K562 treated with DMSO at 1 percent for 12 hours (cell line): ENCODE data around the gene ITGA11. TPM values are rescaled to one million over a fixed set of nuclear protein-coding genes. Genes with fewer than 3 reads are reported as not detected.

ENCODE experiments used
- total RNA-seq: library from RNA; unstranded; fragments of 300-600 nt; gene quantifications from 2 replicates; pipeline ENCODE4 v1.2.3, GENCODE V29; 2022; ENCODE audit not compliant: insufficient read depth

ITGA11 gene, protein sequence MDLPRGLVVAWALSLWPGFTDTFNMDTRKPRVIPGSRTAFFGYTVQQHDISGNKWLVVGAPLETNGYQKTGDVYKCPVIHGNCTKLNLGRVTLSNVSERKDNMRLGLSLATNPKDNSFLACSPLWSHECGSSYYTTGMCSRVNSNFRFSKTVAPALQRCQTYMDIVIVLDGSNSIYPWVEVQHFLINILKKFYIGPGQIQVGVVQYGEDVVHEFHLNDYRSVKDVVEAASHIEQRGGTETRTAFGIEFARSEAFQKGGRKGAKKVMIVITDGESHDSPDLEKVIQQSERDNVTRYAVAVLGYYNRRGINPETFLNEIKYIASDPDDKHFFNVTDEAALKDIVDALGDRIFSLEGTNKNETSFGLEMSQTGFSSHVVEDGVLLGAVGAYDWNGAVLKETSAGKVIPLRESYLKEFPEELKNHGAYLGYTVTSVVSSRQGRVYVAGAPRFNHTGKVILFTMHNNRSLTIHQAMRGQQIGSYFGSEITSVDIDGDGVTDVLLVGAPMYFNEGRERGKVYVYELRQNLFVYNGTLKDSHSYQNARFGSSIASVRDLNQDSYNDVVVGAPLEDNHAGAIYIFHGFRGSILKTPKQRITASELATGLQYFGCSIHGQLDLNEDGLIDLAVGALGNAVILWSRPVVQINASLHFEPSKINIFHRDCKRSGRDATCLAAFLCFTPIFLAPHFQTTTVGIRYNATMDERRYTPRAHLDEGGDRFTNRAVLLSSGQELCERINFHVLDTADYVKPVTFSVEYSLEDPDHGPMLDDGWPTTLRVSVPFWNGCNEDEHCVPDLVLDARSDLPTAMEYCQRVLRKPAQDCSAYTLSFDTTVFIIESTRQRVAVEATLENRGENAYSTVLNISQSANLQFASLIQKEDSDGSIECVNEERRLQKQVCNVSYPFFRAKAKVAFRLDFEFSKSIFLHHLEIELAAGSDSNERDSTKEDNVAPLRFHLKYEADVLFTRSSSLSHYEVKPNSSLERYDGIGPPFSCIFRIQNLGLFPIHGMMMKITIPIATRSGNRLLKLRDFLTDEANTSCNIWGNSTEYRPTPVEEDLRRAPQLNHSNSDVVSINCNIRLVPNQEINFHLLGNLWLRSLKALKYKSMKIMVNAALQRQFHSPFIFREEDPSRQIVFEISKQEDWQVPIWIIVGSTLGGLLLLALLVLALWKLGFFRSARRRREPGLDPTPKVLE
- total RNA-seq: not detected in 2 replicates

GRCh38 chr15:68431792-68432401 is at the start of gene ITGA11:
ITGA11 (minus strand) TSS chr15:68432163; CDS start chr15:68432066, 97 bp downstream.

GRCh38 chr15:68277603-68278344 is 154.2 kb downstream of the ITGA11 start, which contains the start of gene FEM1B:
FEM1B (plus strand) TSS chr15:68277745; CDS start chr15:68278418, 673 bp downstream.

Other genes starting within 250 kb of the ITGA11 start
- gene CALML4, start 226.8 kb downstream of the ITGA11 start, total RNA-seq: 5.9 and 6.6 TPM in 2 replicates
- 13.7 and 32.5 TPM in 2 replicates for gene CLN6, start 202.4 kb downstream of the ITGA11 start, total RNA-seq
- 4.2 and 18.5 TPM in 2 replicates for gene FEM1B, start 154.4 kb downstream of the ITGA11 start, total RNA-seq
- not detected in 2 replicates for gene CORO2B, start 146.8 kb upstream of the ITGA11 start, total RNA-seq